Heart right ventricle (tissue), 16 donors: ENCODE measurements around the gene ESYT3. TPM values are rescaled to one million over a fixed set of nuclear protein-coding genes. Genes with fewer than 3 reads are reported as not detected.

Experiments used
- ATAC-seq, 8 donors: fragments of 200-7000 bp; cut with Tn5 transposase; one replicate each; pipeline ENCODE4 v1.9.1; 2020; ENCODE audit warnings: mild to moderate bottlenecking in 8 of 8, moderate library complexity in 8 of 8, moderate number of reproducible peaks in 1 of 8
- DNase-seq, 2 donors: peaks; one replicate each; pipeline ENCODE4 v3.0.0-alpha.2; 2020
- H3K27ac ChIP-seq, 10 donors: fragments of 200-600 bp; sonication (generic) in 2 of 10; one replicate each; pipeline versions ENCODE4 v1.5.0 to v1.8.0; 2020 to 2022; ENCODE audit warnings: mild to moderate bottlenecking in 3 of 10
- H3K27me3 ChIP-seq, 7 donors: fragments of 200-600 bp; one replicate each; pipeline ENCODE4 v1.8.0; 2021 to 2022; ENCODE audit warnings: mild to moderate bottlenecking in 2 of 7
- H3K36me3 ChIP-seq, 9 donors: fragments of 200-600 bp; sonication (generic) in 1 of 9; one replicate each; pipeline versions ENCODE4 v1.5.0 to v1.8.0; 2020 to 2022; ENCODE audit warnings: mild to moderate bottlenecking in 2 of 9
- H3K4me1 ChIP-seq, 9 donors: fragments of 200-600 bp; sonication (generic) in 1 of 9; one replicate each; pipeline versions ENCODE4 v1.5.0 to v1.8.0; 2020 to 2022; ENCODE audit warnings: mild to moderate bottlenecking in 4 of 9
- H3K4me3 ChIP-seq, 10 donors: fragments of 200-600 bp; sonication (generic) in 2 of 10; one replicate each; pipeline versions ENCODE4 v1.5.0 to v1.8.0; 2020 to 2022; ENCODE audit warnings: mild to moderate bottlenecking in 7 of 10, moderate library complexity in 2 of 10
- H3K9me3 ChIP-seq, 11 donors: fragments of 200-600 bp in 10 of 11; sonication (generic) in 2 of 11; one replicate each; pipeline versions ENCODE4 v1.5.0 to v1.8.0; 2013 to 2022; ENCODE audit warnings: mild to moderate bottlenecking in 2 of 11, control low read depth in 1 of 11, moderate library complexity in 1 of 11
- WGBS, 2 donors: extraction: QIAGEN DNeasy Blood & Tissue Kit; methylation state at CpG; one replicate each; pipeline ENCODE4 v1.1.7; 2013; ENCODE audit warnings: inconsistent platforms in 1 of 2; 5-methylcytosine and 5-hydroxymethylcytosine counted together
- intact Hi-C, 10 donors: fragments of 100-400 bp; cut with DNase I; formaldehyde crosslinking; loops; one replicate each; pipeline versions ENCODE4 v1.11.1 to v1.14.2; 2022
- polyA plus RNA-seq, 2 donors: library from polyadenylated mRNA; stranded (reverse); fragments of 200-250 nt; gene quantifications; one replicate each; pipeline ENCODE4 v1.2.3, GENCODE V29; 2013
- total RNA-seq, 10 donors: library from RNA; stranded (reverse); fragmentation: NEBNext Ultra II Directional in 3 of 10; extraction: Animal tissue kit (Norgen Biotek cat#: 25700) in 3 of 10; gene quantifications; one replicate each; pipeline versions ENCODE4 v1.2.1 to v1.2.4, GENCODE V29; 2021 to 2023
- TF ChIP-seq, protein P1 (sequence below), 9 donors: fragments of 200-600 bp; sonication (generic) in 2 of 9; IDR thresholded peaks; one replicate each; pipeline versions ENCODE4 v1.5.0 to v1.8.0; 2021 to 2022; ENCODE audit warnings: antibody characterized with exemption in 9 of 9, mild to moderate bottlenecking in 5 of 9, moderate library complexity in 1 of 9
- donor health status: Arrhythmogenic right ventricular cardiomyopathy.
- donor health status: ischemic (EF 13 %, LVEDD 7.1; RV severe dilation, severe dysfunction).
- donor health status: healthy with polysubstance abuse.
- donor health status: DM: no; HTN: yes; CAD: no.
- donor health status: DM: no; HTN: no; CAD: no.
- donor health status: ischemic (EF 25% LVEDD 6.9; RV normal size, moderate dysfunction).
- donor health status: ischemic (EF 25% LVEDD 5.7; RV mildly dilated, moderate dysfunction).
- donor health status: healthy.
- donor health status: DM: yes; HTN: yes; CAD: no.
- donor health status: Ischemic cardiomyopathy.
- donor health status: ischemic (EF 35%, LVEDD 5.7; RV mildly dilated, moderate dysfunction).
- donor health status: nonischemic (EF 11% LVEDD 7.7; RV severe dilation, severe dysfunction).
- donor health status: DM: yes; HTN: yes; CAD: no.
- donor health status: PGD.
- donor health status: ischemic (EF 29% LVEDD 5.4; RV normal size, mild dysfunction).
- donor health status: nonischemic (EF 23%, LVEDD 6.1; RV moderate dilation, normal function).

ESYT3 gene
- total and polyA plus RNA-seq, 12 donors: 0.26 to 2.4 (median 1.1) TPM

DNA sequence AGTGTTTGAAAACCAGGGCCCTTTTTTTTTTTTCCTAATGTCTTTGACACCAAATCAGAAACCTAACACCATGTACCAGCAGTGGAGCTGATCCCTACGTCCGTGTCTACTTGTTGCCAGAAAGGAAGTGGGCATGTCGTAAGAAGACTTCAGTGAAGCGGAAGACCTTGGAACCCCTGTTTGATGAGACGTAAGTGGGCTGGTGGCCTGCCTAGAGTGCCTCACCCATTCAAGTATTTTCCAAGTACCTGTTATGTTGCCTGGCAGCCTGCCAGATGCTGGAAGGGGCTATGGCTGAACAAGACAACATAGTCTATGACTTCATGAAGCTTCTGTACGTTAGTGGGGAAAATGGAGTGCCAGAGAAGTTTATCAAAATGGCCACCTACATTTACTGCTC is 39.7 kb downstream of the ESYT3 start:
- no peaks in the 10 kb centered on the region for H3K27me3 ChIP-seq
- H3K9me3 ChIP-seq: no peaks in the 10 kb centered on the region
- peaks cover 0 to 29% (median 2%) of the 10 kb centered on the region in 9 donors for H3K4me1 ChIP-seq
- H3K27ac ChIP-seq: no peak overlapping the region
- 62% methylated on average over 6 of the region's 6 CpGs for WGBS, 2 donors
- ATAC-seq (no peak), DNase-seq (no peak)
- H3K36me3 ChIP-seq: no peaks in the 10 kb centered on the region
- no peak overlapping the region for H3K4me3 ChIP-seq
- TF ChIP-seq, protein P1, sequence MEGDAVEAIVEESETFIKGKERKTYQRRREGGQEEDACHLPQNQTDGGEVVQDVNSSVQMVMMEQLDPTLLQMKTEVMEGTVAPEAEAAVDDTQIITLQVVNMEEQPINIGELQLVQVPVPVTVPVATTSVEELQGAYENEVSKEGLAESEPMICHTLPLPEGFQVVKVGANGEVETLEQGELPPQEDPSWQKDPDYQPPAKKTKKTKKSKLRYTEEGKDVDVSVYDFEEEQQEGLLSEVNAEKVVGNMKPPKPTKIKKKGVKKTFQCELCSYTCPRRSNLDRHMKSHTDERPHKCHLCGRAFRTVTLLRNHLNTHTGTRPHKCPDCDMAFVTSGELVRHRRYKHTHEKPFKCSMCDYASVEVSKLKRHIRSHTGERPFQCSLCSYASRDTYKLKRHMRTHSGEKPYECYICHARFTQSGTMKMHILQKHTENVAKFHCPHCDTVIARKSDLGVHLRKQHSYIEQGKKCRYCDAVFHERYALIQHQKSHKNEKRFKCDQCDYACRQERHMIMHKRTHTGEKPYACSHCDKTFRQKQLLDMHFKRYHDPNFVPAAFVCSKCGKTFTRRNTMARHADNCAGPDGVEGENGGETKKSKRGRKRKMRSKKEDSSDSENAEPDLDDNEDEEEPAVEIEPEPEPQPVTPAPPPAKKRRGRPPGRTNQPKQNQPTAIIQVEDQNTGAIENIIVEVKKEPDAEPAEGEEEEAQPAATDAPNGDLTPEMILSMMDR (IDR thresholded peaks at IDR 0.05): no peak
- intact Hi-C loops: loop anchor here in 2 of 10 donors (10.0 kb wide), 2 partner anchors 111 to 451 kb away; no protein-coding TSS in a partner anchor

DNA sequence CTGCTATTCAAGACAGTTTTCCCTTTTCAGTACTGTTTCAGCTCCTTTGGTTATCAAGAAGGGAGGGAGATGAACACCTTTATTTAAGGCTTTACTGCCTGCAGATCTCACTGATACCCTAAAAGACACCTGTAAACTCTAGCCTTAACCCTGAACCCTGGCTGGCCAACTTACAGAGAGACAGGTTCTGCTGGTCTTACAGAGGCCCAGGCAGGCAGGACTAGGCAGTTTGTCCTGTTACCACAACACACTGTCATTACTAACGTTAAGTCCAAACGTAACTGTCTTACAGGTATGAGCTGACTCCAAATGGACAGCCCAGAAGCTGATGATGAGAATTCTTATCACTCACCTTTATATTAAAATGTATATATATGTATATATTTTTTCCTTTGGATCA is 42.1 kb downstream of the ESYT3 start:
- H3K36me3 ChIP-seq: no peaks in the 10 kb centered on the region
- no peaks in the 10 kb centered on the region for H3K9me3 ChIP-seq
- H3K27me3 ChIP-seq: no peaks in the 10 kb centered on the region
- no peak for DNase-seq
- ATAC-seq: no peak
- intact Hi-C loops: loop anchor here in 3 of 10 donors (5.0 to 10.0 kb wide), 3 partner anchors 108 to 448 kb away; no protein-coding TSS in a partner anchor
- WGBS, 2 donors: 92 to 96% methylated on average over 2 of the region's 2 CpGs
- peaks cover 0 to 11% (median 0%) of the 10 kb centered on the region in 9 donors for H3K4me1 ChIP-seq
- no peak overlapping the region for H3K4me3 ChIP-seq
- TF ChIP-seq, protein P1 (IDR thresholded peaks at IDR 0.05): no peak
- H3K27ac ChIP-seq: no peak overlapping the region

DNA sequence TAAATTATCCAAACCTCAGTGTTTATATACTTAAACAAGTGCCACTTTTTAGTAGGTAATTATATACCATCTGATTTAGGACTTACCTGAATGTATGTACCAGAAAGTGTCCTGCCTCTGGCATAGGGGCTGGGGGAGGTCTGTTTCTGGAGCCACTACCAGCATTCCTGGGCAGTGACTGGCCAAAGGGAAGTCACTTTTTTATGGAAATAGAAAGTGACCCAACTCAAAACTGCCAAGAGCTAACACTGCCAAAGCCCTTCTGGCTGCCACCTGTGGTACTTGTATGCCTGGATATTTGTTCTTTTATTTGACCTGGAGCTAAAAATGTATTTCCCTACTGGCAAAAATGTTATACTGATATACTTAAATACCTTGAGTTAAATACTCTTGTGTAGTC is 42.7 kb downstream of the ESYT3 start:
- H3K27ac ChIP-seq: no peak overlapping the region
- H3K4me1 ChIP-seq: peaks cover 0 to 11% (median 0%) of the 10 kb centered on the region in 9 donors
- TF ChIP-seq, protein P1 (IDR thresholded peaks at IDR 0.05): no peak
- no peaks in the 10 kb centered on the region for H3K36me3 ChIP-seq
- no peak overlapping the region for H3K4me3 ChIP-seq
- no peaks in the 10 kb centered on the region for H3K27me3 ChIP-seq
- DNase-seq (no peak), ATAC-seq (peak in 3 of 8 donors; percentile 20 to 69 (median 55))
- intact Hi-C loops: loop anchor here in 3 of 10 donors (5.0 to 10.0 kb wide), 3 partner anchors 108 to 448 kb away; no protein-coding TSS in a partner anchor
- no peaks in the 10 kb centered on the region for H3K9me3 ChIP-seq

DNA sequence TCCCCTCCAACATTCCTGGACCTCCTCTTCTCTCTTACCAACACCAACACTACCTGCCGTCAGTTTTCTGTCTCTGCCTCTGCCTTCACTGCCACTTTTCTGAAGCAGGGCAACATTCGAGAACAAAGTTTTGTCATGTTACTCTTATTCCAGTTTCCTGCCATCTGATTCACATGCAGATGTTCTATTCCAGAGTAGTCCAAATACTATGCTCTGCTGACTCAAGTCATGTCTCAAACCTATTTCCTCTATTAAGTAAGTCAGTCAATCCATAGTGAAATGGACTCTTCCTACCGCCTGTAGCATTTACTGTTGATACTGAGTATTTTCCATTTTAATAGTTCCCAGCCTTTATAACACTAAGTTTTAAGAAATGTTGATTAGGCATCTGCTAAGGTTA is 43.4 kb downstream of the ESYT3 start:
- DNase-seq (no peak), ATAC-seq (no peak)
- TF ChIP-seq, protein P1 (IDR thresholded peaks at IDR 0.05): no peak
- WGBS, 2 donors: 94 to 96% methylated on average over 3 of the region's 3 CpGs
- H3K4me1 ChIP-seq: peaks cover 0 to 11% (median 0%) of the 10 kb centered on the region in 9 donors
- H3K4me3 ChIP-seq: no peak overlapping the region
- no peaks in the 10 kb centered on the region for H3K9me3 ChIP-seq
- no peaks in the 10 kb centered on the region for H3K27me3 ChIP-seq
- no peak overlapping the region for H3K27ac ChIP-seq
- intact Hi-C loops: loop anchor here in 3 of 10 donors (5.0 to 10.0 kb wide), 3 partner anchors 107 to 447 kb away; no protein-coding TSS in a partner anchor
- no peaks in the 10 kb centered on the region for H3K36me3 ChIP-seq
